Breast epithelium (tissue), 4 donors: ENCODE measurements around the gene ZNF423. TPM values are rescaled to one million over a fixed set of nuclear protein-coding genes. Genes with fewer than 3 reads are reported as not detected.

Experiments
- DNase-seq, 2 donors: peaks; one replicate each; pipeline ENCODE4 v3.0.0-alpha.2; 2019; ENCODE audit warnings: low spot score in 2 of 2
- H3K27ac ChIP-seq, 2 donors: fragments of 200-600 bp; sonication (generic) in 1 of 2; one replicate each; pipeline ENCODE4 v1.5.1; 2016 to 2019; ENCODE audit warnings: mild to moderate bottlenecking in 1 of 2
- H3K27me3 ChIP-seq, 2 donors: fragments of 200-600 bp; sonication (generic) in 1 of 2; one replicate each; pipeline versions ENCODE4 v1.5.1 to v1.6.0; 2017 to 2019; ENCODE audit warnings: control low read depth in 1 of 2, mild to moderate bottlenecking in 1 of 2
- H3K36me3 ChIP-seq: fragments of 200-600 bp; one replicate; pipeline ENCODE4 v1.5.1; 2019
- H3K4me1 ChIP-seq, 2 donors: fragments of 200-600 bp; sonication (generic); one replicate each; pipeline ENCODE4 v1.5.1; 2016 to 2019; ENCODE audit warnings: control low read depth in 1 of 2
- H3K4me3 ChIP-seq, 3 donors: fragments of 200-600 bp; sonication (generic); 1 replicate in 2 of 3; 2 replicates in 1 of 3; pipeline ENCODE4 v1.5.1; 2016 to 2019; ENCODE audit warnings: mild to moderate bottlenecking in 3 of 3, moderate library complexity in 2 of 3
- H3K9me3 ChIP-seq, 2 donors: fragments of 200-600 bp; sonication (generic) in 1 of 2; one replicate each; pipeline ENCODE4 v1.5.1; 2016 to 2019; ENCODE audit warnings: control low read depth in 1 of 2
- POLR2A ChIP-seq: fragments of 450-650 bp; IDR thresholded peaks from one replicate; pipeline ENCODE4 v1.6.1; 2016; ENCODE audit warnings: antibody characterized with exemption, mild to moderate bottlenecking, moderate library complexity
- POLR2AphosphoS5 ChIP-seq, 3 donors: sonication (generic); formaldehyde crosslinking; IDR thresholded peaks; one replicate each; pipeline ENCODE4 v1.6.1; 2017; ENCODE audit warnings: antibody characterized with exemption in 3 of 3
- intact Hi-C: fragments of 100-400 bp; cut with DNase I; formaldehyde crosslinking; loops from one replicate; pipeline ENCODE4 v1.15.1; 2023; ENCODE audit warnings: low total_unique reads
- total RNA-seq, 3 donors: library from RNA; depleted of rRNA; stranded (reverse); fragments of >200 nt; gene quantifications; one replicate each; pipeline ENCODE4 v1.1.0, GENCODE V29; 2016
- TF ChIP-seq, protein P1 (sequence below), 3 donors: fragments of 450-650 bp; IDR thresholded peaks; one replicate each; pipeline ENCODE4 v1.5.1; 2016 to 2017; ENCODE audit warnings: antibody characterized with exemption in 3 of 3, mild to moderate bottlenecking in 3 of 3, moderate library complexity in 3 of 3

ZNF423 gene
- 1 to 10 TPM; 4.7 to 8.0 (median 5.9) TPM for total RNA-seq

GRCh38 chr16:49855822-49856671 is at the start of gene ZNF423:
ZNF423 (minus strand) TSS chr16:49856112; CDS start chr16:49855774, 338 bp downstream.
- Histone ChIP-seq H3K4me1 (peaks cover 3 to 4% of the 10 kb centered on the region in 2 donors), H3K4me3 (peak within 1 kb of the TSS; percentile 76 to 93 (median 80)), H3K27ac (peak within 1 kb of the TSS; percentile 82 to 98), H3K9me3 (no peaks in the 10 kb centered on the region), H3K27me3 (no peaks in the 10 kb centered on the region), H3K36me3 (no peaks in the 10 kb centered on the region)
- TF ChIP-seq, protein P1, sequence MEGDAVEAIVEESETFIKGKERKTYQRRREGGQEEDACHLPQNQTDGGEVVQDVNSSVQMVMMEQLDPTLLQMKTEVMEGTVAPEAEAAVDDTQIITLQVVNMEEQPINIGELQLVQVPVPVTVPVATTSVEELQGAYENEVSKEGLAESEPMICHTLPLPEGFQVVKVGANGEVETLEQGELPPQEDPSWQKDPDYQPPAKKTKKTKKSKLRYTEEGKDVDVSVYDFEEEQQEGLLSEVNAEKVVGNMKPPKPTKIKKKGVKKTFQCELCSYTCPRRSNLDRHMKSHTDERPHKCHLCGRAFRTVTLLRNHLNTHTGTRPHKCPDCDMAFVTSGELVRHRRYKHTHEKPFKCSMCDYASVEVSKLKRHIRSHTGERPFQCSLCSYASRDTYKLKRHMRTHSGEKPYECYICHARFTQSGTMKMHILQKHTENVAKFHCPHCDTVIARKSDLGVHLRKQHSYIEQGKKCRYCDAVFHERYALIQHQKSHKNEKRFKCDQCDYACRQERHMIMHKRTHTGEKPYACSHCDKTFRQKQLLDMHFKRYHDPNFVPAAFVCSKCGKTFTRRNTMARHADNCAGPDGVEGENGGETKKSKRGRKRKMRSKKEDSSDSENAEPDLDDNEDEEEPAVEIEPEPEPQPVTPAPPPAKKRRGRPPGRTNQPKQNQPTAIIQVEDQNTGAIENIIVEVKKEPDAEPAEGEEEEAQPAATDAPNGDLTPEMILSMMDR (IDR thresholded peaks at IDR 0.05) = no peak
- TF ChIP-seq POLR2AphosphoS5 (IDR thresholded peaks at IDR 0.05) (no peak), POLR2A (no peak)
- intact Hi-C loops = loop anchor here (1.0 kb wide), 1 partner anchor 37 kb away; no protein-coding TSS in a partner anchor
- DNase-seq = no peak

DNA sequence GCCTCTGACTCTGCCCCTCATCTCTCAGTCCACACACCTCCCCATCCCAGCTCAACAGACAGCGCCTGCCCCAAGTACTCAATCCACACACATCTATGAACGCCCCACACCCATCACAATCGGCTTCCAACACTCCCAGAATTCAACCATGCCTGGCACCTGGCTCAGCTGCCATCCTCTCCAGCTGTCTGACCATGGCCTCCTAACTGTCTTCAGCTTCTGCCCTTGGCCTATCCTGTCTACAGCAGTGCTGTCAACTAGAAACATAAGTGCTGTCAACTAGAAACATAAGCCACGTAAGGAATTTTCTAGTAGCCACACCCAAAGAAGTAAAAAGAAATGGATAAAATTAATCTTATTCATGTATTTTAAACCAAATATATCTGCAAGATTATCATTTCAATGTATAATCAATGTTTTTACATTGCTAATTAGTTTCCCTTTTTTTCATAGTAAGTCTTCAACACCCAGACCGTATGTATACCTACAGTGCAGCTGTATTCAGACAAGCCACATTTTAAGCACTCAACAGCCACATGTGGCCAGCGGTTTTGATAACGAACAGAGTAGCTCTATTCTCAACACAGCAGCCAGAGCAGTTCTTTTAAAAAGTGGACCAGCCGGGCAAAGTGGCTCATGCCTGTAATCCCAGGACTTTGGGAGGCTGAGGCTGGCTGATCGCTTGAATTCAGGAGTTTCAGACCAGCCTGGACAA is 48.6 kb upstream of the ZNF423 start:
- Histone ChIP-seq H3K4me3 (no peak overlapping the region), H3K4me1 (no peaks in the 10 kb centered on the region), H3K36me3 (no peaks in the 10 kb centered on the region), H3K27me3 (no peaks in the 10 kb centered on the region), H3K9me3 (no peaks in the 10 kb centered on the region), H3K27ac (no peak overlapping the region)
- DNase-seq = no peak
- intact Hi-C loops = loop anchor here (2.0 kb wide), 1 partner anchor 52 kb away; no protein-coding TSS in a partner anchor
- TF ChIP-seq POLR2AphosphoS5 (IDR thresholded peaks at IDR 0.05) = no peak
- TF ChIP-seq POLR2A = no peak
- TF ChIP-seq, protein P1 (IDR thresholded peaks at IDR 0.05) = no peak

DNA sequence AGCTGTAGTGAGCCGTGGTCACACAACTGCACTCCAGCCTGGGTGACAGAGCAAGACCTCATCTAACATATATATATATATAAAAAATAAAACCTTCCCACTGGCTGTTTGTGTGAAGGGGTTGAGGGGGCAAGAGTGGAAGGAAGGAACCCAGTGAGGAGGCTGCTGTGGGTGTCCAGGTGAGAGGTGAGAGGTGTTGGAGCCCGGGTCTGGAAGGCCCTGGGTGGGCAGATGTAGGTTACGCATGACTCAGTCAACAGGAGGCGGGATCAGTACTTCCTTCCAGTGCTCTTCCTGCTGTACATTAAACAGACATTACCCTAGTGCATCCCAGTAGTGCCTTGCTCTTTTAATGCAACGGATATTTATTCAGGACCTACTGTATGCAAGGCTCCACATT is 47.0 kb upstream of the ZNF423 start:
- no peak for DNase-seq
- no peak for TF ChIP-seq POLR2AphosphoS5 (IDR thresholded peaks at IDR 0.05)
- TF ChIP-seq, protein P1 (IDR thresholded peaks at IDR 0.05) = no peak
- no peak for TF ChIP-seq POLR2A

GRCh38 chr16:49901711-49902110 is 45.8 kb upstream of the ZNF423 start:
- H3K27ac ChIP-seq = no peak overlapping the region
- DNase-seq = no peak
- no peaks in the 10 kb centered on the region for H3K36me3 ChIP-seq
- no peaks in the 10 kb centered on the region for H3K9me3 ChIP-seq
- no peaks in the 10 kb centered on the region for H3K4me1 ChIP-seq
- intact Hi-C loops = no loop called here
- no peak overlapping the region for H3K4me3 ChIP-seq
- TF ChIP-seq, protein P1 (IDR thresholded peaks at IDR 0.05) = no peak
- TF ChIP-seq POLR2A (no peak), POLR2AphosphoS5 (IDR thresholded peaks at IDR 0.05) (no peak)
- no peaks in the 10 kb centered on the region for H3K27me3 ChIP-seq

More for the DNA sequence above, 47.0 kb upstream of the ZNF423 start:
- intact Hi-C loops = no loop called here
- H3K4me3 ChIP-seq = no peak overlapping the region
- H3K4me1 ChIP-seq = no peaks in the 10 kb centered on the region
- H3K27me3 ChIP-seq = no peaks in the 10 kb centered on the region
- no peaks in the 10 kb centered on the region for H3K9me3 ChIP-seq
- no peak overlapping the region for H3K27ac ChIP-seq
- no peaks in the 10 kb centered on the region for H3K36me3 ChIP-seq

DNA sequence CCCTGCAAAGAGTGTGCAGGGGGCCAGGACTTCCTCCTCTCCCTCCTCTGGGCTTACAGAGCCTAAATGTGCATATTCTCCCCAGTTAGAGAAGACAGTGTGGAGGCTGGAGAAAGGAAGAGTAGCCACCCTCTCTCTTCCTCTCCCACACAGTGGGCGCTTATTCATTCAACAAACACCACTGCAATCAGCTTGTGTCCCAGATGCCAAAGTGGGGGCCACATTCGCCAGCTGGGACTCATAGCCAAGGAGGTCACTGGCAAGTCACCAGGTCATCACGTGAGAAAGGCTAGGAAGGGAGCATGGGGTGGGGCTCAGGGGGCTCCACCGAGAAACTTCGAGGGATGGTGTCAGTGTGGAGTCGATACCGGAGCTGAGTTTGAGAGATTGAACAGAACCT is 45.0 kb upstream of the ZNF423 start:
- H3K27ac ChIP-seq = no peak overlapping the region
- no peak for TF ChIP-seq POLR2A
- TF ChIP-seq POLR2AphosphoS5 (IDR thresholded peaks at IDR 0.05) = no peak
- TF ChIP-seq, protein P1 (IDR thresholded peaks at IDR 0.05) = no peak
- no peaks in the 10 kb centered on the region for H3K36me3 ChIP-seq
- no peaks in the 10 kb centered on the region for H3K27me3 ChIP-seq
- no peaks in the 10 kb centered on the region for H3K9me3 ChIP-seq
- no peak overlapping the region for H3K4me3 ChIP-seq
- intact Hi-C loops = no loop called here
- H3K4me1 ChIP-seq = no peaks in the 10 kb centered on the region
- no peak for DNase-seq
